Measurements from ENCODE around the gene KPTN.
A peak's percentile ranks its signal among the peaks of the same experiment; 100 is the strongest.

Gene KPTN

GRCh38 chr19:47433121-47433520 is 50.9 kb downstream of the KPTN start:
- no peak for TF ChIP-seq CTCF (IDR thresholded peaks at IDR 0.05; ENCODE audit: low read depth, low read length)
- in situ Hi-C loops (cut with HindIII; ENCODE audit: low sequenced_read_pairs) = no loop called here
- H3K4me3 ChIP-seq (ENCODE audit: low read depth, low read length) = no peak overlapping the region
- no peak for DNase-seq (ENCODE audit: low read depth, low spot score)

GRCh38 chr19:47432499-47432898 is 51.5 kb downstream of the KPTN start:
- in situ Hi-C loops (cut with HindIII; ENCODE audit: low sequenced_read_pairs) = no loop called here
- TF ChIP-seq CTCF (IDR thresholded peaks at IDR 0.05; ENCODE audit: low read depth, low read length) = no peak
- H3K4me3 ChIP-seq (ENCODE audit: low read depth, low read length) = no peak overlapping the region
- DNase-seq (ENCODE audit: low read depth, low spot score) = no peak

GRCh38 chr19:47432091-47432490 is 51.9 kb downstream of the KPTN start:
- DNase-seq (ENCODE audit: low read depth, low spot score) = no peak
- in situ Hi-C loops (cut with HindIII; ENCODE audit: low sequenced_read_pairs) = no loop called here
- H3K4me3 ChIP-seq (ENCODE audit: low read depth, low read length) = no peak overlapping the region
- TF ChIP-seq CTCF (IDR thresholded peaks at IDR 0.05; ENCODE audit: low read depth, low read length) = no peak

GRCh38 chr19:47430041-47430802 is 53.8 kb downstream of the KPTN start:
- DNase-seq (ENCODE audit: low read depth, low spot score) = peak; percentile 38
- in situ Hi-C loops (cut with HindIII; ENCODE audit: low sequenced_read_pairs) = no loop called here
- no peak overlapping the region for H3K4me3 ChIP-seq (ENCODE audit: low read depth, low read length)
- TF ChIP-seq CTCF (IDR thresholded peaks at IDR 0.05; ENCODE audit: low read depth, low read length) = no peak

GRCh38 chr19:47429140-47429793 is 54.8 kb downstream of the KPTN start:
- TF ChIP-seq CTCF (IDR thresholded peaks at IDR 0.05; ENCODE audit: low read depth, low read length) = no peak
- in situ Hi-C loops (cut with HindIII; ENCODE audit: low sequenced_read_pairs) = no loop called here

GRCh38 chr19:47428177-47428894 is 55.7 kb downstream of the KPTN start:
- peak; percentile 88 for DNase-seq (ENCODE audit: low read depth, low spot score)
- peak overlapping the region; percentile 15 for H3K4me3 ChIP-seq (ENCODE audit: low read depth, low read length)
- in situ Hi-C loops (cut with HindIII; ENCODE audit: low sequenced_read_pairs) = no loop called here
- no peak for TF ChIP-seq CTCF (IDR thresholded peaks at IDR 0.05; ENCODE audit: low read depth, low read length)

More at GRCh38 chr19:47429140-47429793, 54.8 kb downstream of the KPTN start:
- H3K4me3 ChIP-seq (ENCODE audit: low read depth, low read length) = no peak overlapping the region
- no peak for DNase-seq (ENCODE audit: low read depth, low spot score)

All from astrocyte of the spinal cord (primary cell).